Myocyte (in vitro differentiated cells): ENCODE results near the gene LRCH4. TPM values are rescaled to one million over a fixed set of nuclear protein-coding genes. Genes with fewer than 3 reads are reported as not detected.

Source experiments
- DNase-seq: peaks from one replicate; pipeline ENCODE4 v3.0.0-alpha.2; 2012; ENCODE audit warnings: low read depth
- total RNA-seq: library from RNA; depleted of rRNA; stranded (reverse); fragments of >200 nt; gene quantifications from 2 replicates; pipeline ENCODE4 v1.2.3, GENCODE V29; 2014

The LRCH4 gene
- total RNA-seq, 1 donor from 2014 or later: 63.1 TPM

- no peak for DNase-seq
Observed at GRCh38 chr7:100606313-100606712, 20.4 kb upstream of the LRCH4 start.

DNA sequence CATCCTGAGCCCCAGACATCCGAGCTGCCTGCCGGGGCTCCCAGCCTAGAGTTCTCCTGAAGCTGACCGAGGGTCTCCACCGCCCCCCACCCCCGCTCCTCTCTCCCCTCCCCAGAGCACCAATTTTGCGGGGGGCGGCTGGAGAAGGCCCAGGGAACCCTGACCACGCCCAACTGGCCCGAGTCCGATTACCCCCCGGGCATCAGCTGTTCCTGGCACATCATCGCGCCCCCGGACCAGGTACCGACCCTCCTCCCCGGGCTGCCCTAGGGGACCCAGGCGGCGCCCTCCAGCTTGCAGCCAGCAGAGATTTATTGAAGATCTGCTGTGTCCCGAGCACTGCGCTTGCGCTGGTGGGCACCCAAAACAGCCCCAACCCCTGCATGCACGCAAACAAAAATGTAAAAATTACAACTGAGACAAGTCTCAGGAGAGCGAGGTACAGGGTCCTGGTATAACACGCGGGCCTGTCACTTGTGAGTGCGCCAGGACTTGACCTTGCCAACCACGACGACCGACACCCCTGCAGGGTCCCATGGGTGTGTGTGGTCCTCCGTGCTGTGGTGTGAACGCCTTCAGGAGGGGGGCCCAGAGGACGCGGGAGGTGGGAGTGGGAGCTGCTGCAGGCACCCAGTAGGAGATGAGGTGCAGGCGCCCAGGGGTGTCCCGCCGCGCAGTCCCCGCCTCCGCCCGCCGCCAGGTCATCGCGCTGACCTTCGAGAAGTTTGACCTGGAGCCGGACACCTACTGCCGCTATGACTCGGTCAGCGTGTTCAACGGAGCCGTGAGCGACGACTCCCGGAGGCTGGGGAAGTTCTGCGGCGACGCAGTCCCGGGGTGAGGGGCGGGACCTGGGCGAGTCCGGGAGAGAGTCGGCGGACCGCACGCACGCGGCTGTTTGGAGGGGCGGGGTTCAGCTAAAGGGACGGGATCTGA lies 19.3 kb upstream of the LRCH4 start:
- DNase-seq: no peak

GRCh38 chr7:100604028-100604975 lies 18.4 kb upstream of the LRCH4 start:
- DNase-seq: peak; percentile 38

DNA sequence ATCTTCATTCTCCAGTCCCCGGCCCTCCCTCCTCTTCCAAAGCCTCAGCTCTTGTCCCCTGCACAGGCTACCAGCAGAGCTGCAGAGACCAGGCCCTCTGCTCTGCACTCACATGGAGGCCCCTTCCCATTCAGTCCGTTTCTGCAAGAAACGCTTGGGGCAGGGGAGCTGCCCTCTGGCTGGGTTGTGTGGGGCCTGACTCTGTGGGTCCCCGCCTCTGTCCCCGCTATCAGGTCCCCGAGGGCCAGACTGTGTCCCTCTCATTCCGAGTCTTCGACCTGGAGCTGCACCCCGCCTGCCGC lies 17.7 kb upstream of the LRCH4 start:
- DNase-seq: no peak

DNA sequence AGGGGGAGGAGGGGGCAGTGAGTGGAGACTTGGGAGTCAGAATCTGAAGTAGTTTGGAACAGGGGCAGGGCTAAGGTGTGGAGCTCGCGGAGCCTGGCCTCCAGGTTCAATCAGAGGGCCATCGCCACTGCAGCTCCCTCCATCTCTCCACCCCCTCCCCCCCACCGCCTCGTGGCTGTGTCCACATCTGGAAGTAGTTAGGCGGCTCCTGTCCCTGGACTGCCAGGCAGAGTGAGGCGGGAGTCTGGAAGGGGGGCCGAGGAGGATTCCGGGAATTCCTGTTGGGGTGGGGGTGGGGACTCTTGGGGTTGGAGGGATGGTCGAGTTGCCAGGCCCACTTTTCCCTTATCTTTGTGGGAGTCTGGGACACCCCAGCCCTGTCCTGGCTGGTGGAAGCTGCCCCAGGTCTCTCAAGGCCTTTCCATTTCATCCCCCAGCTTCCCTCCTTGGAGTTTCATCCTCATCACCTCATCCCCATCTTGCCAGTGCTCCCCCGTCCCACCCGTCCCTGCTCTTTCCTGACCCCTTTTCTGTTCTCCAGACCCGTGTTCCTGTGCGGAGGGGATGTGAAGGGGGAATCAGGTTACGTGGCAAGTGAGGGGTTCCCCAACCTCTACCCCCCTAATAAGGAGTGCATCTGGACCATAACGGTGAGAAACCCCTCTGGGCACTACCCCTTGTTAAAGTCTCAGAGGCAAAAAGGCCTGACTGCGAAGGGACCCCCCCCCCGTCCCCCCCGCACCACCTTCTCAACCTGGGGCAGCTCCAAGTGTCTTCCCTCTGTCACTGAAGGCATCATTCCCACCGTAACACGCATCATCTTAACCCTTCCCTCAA lies 17.2 kb upstream of the LRCH4 start:
- DNase-seq: peak; percentile 55

DNA sequence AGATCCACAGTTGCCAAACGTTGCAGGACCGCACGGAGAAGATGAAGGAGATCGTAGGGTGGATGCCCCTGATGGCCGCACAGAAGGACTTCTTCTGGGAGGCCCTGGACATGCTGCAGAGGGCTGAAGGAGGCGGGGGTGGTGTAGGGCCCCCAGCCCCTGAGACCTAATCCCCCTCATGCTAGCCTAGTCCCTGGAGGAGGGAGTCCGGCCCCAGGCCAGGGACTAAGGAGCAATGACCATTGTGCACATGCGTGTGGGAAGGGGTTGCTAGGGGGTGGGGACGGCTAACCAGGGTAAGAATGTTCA lies 14.8 kb upstream of the LRCH4 start:
- DNase-seq: no peak

DNA sequence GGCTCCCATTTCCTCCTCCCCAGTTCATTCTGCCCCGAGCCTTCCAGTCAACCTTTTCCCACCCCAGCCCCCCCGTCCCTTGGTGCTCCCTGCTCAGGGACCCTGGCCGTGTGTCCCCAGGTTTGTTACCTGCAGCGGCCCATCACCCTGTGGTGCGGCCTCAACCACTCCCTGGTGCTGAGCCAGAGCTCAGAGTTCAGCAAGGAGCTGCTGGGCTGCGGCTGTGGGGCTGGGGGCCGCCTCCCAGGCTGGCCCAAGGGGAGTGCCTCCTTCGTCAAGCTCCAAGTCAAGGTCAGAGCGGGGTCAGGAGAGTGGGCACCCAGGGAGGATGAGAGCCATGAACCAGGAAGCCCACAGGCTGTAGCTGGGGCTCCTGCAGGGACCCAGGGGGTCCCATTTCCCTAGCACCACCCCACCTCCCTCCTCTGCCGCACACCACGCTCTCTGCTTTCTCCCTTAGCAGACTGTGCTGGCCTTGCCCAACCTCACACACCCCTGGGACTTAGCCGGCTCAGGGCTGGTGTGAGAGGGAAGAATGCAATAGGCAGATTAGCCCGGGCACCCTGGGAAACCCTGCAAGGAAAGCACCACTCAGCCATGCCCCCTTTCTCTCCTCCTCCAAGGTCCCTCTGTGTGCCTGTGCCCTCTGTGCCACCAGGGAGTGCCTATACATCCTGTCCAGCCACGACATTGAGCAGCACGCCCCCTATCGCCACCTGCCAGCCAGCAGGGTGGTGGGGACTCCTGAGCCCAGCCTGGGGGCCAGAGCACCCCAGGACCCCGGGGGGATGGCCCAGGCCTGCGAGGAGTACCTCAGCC lies 14.2 kb upstream of the LRCH4 start:
- DNase-seq: no peak

- DNase-seq: peak; percentile 49
Observed at GRCh38 chr7:100598425-100598824, 12.5 kb upstream of the LRCH4 start.

- DNase-seq: no peak
Observed at GRCh38 chr7:100595188-100595587, 9.3 kb upstream of the LRCH4 start.

GRCh38 chr7:100591596-100591995 lies 5.7 kb upstream of the LRCH4 start:
- DNase-seq: no peak

GRCh38 chr7:100590077-100590737 lies 4.3 kb upstream of the LRCH4 start:
- no peak for DNase-seq

DNA sequence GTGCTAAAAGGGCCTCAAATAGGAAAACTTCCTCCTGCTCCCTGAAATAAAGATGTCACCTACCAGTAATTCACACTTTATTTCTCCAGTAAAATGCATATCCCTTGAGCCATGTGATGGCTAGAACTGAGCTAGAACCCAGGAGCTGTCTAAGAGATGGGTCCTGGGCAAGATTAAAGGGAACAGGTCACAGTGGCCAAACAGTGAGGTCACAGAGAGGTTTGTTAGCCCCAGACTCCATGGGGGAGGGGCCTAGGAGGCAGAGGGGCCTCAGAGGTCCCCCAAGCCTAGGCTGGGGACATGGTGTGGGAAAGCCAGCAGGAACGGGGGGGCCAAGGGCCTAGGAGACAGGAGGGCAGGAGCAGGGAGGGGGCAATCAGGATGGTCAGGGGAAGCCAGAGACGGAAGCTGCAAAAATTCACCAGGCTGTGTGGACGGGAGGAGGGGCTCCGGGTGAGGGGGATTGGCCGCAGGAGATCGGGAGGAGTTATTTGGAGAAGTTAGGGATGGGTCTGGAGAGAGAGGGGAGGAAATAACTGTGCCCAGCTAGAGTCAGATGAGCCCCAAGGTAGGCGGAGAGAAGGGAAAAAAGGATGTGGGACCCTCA lies 3.5 kb upstream of the LRCH4 start:
- no peak for DNase-seq

DNA sequence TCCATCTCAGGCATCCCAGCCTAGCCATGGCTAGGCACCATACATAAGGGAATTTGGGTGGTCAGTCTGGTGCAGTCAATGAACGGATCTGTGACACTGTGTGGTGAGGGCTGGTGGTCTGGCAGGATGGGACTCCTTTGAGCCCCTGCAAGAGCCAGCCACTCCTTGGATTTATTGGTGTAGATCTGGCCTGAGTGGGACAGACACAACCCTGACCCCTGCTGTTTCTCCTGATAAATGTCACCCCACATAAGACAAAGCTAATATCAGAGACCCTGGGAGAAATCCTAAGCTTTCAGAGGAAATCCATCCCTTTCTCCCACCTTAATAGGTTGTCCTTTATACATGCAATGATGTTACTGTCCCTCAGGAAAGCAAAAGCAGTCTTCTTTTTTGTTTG lies 2.5 kb upstream of the LRCH4 start:
- DNase-seq: peak; percentile 42

- DNase-seq: peak; percentile 100
Observed at GRCh38 chr7:100586266-100587025, 517 bp upstream of the LRCH4 start, which contains the start of gene FBXO24. Gene FBXO24 (plus strand): TSS chr7:100586328. CDS start chr7:100586626, 298 bp downstream.

- peak; percentile 94 for DNase-seq
Observed at GRCh38 chr7:100584683-100585510, 1.0 kb downstream of the LRCH4 start.

- DNase-seq: peak; percentile 94
Observed at GRCh38 chr7:100584054-100584682, 1.8 kb downstream of the LRCH4 start.
